C4-2B (cell line): Measurements from ENCODE around the gene INF2.

Experiments used
- H3K27ac ChIP-seq: fragments of 450-650 bp; 2 replicates; pipeline ENCODE4 v1.5.1; 2017
- ZFX ChIP-seq: fragments of 450-650 bp; IDR thresholded peaks from 2 replicates; pipeline ENCODE4 v1.6.1; 2017
- TF ChIP-seq, protein P1 (sequence below): fragments of 450-650 bp; conservative IDR thresholded peaks from 2 replicates; pipeline ENCODE4 v1.5.1; 2017; ENCODE audit warnings: mild to moderate bottlenecking

INF2 gene

DNA sequence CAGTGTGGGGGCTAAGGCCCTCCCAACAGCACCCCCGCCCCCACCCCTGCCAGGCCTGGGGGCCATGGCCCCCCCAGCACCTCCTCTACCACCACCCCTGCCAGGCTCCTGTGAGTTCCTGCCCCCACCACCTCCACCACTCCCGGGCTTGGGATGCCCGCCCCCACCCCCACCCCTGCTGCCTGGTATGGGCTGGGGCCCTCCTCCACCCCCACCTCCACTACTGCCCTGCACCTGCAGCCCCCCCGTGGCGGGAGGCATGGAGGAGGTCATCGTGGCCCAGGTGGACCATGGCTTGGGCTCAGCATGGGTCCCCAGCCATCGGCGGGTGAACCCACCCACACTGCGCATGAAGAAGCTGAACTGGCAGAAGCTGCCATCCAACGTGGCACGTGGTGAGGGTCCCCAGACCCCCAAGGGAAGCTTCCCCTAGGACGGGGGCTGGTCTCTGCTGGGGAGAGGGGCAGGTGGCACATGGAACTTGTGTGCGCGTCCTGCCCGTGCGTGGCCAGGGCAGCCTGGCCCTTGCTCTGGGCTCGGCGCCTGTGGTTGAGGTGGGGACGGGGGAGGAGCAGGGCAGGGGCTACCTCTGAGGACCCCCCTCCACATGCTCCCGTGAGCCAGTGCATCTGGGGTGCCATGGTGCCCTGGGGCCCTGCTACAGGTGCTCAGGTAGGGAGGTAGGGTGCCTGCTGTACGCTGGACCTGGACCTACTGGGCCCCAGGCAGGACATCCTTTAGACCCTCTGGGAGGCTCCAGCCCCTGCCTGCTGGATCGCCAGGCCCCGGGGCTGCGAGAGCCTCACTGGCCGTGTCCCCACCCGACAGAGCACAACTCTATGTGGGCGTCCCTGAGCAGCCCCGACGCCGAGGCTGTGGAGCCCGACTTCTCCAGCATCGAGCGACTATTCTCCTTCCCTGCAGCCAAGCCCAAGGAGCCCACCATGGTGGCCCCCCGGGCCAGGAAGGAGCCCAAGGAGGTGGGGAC is 18.5 kb downstream of the INF2 start:
- TF ChIP-seq ZFX: no peak
- TF ChIP-seq, protein P1, sequence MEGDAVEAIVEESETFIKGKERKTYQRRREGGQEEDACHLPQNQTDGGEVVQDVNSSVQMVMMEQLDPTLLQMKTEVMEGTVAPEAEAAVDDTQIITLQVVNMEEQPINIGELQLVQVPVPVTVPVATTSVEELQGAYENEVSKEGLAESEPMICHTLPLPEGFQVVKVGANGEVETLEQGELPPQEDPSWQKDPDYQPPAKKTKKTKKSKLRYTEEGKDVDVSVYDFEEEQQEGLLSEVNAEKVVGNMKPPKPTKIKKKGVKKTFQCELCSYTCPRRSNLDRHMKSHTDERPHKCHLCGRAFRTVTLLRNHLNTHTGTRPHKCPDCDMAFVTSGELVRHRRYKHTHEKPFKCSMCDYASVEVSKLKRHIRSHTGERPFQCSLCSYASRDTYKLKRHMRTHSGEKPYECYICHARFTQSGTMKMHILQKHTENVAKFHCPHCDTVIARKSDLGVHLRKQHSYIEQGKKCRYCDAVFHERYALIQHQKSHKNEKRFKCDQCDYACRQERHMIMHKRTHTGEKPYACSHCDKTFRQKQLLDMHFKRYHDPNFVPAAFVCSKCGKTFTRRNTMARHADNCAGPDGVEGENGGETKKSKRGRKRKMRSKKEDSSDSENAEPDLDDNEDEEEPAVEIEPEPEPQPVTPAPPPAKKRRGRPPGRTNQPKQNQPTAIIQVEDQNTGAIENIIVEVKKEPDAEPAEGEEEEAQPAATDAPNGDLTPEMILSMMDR: no peak
- no peak overlapping the region for H3K27ac ChIP-seq

DNA sequence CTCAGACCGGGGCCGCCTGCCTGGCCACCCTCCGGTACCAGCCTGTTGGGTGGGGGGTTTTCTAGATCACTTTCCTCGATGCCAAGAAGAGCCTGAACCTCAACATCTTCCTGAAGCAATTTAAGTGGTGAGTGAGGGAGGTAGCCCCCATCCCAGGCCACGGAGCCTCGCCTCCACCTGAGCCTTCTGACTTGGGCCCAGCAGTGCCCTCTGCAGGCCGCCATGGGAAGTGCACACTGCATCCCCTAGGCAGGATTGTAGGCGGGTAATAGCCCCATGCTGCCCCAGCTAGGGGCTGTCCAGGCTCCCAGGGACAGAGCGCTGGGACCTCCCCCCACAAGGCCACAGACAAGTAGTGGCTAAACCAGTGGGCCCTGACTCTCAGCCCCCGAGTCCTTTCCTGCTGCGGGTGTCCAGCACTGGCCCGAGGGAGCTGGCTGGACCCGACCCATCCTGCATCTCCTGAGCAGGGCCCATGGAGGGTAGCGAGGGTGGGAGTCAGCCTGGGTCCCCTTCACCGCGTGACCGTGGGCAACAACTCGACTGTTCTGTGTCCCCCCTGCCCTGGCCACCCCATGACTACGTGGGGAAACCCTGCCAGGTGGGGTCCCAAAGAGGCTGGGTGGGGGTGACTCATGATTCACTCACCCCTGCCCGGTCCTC is 19.3 kb downstream of the INF2 start:
- no peak for TF ChIP-seq ZFX
- TF ChIP-seq, protein P1: peak; percentile 98
- no peak overlapping the region for H3K27ac ChIP-seq

DNA sequence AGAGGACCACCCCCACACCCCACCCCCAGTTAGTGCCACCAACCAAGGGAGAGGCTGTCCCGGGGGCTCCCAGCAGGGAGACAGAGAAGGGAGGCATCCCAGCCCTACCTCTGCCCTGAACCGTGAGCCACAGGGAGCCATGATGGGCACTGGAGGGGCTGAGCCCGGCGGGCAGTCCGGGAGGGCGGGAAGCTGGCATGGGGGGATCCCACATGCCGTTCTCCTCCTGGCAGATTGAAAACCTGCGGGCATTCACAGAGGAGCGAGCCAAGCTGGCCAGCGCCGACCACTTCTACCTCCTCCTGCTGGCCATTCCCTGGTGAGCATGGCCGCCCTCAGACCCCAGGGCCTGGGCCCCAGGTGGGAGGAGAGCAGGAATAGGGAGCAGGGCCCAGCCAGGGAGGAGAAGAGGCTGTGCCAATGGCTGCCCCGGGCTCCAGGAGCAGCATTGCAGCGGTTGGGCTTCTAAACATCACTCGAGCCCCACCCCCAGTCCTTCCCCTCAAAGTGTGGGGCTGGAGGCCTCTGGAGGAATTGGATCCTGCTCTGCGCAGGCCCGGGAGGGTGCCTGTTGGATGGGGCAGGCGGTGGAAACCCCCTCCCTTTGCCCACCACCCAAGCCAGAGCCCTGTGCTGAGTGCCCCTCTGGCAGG is 20.1 kb downstream of the INF2 start:
- TF ChIP-seq, protein P1: no peak
- no peak for TF ChIP-seq ZFX
- no peak overlapping the region for H3K27ac ChIP-seq

DNA sequence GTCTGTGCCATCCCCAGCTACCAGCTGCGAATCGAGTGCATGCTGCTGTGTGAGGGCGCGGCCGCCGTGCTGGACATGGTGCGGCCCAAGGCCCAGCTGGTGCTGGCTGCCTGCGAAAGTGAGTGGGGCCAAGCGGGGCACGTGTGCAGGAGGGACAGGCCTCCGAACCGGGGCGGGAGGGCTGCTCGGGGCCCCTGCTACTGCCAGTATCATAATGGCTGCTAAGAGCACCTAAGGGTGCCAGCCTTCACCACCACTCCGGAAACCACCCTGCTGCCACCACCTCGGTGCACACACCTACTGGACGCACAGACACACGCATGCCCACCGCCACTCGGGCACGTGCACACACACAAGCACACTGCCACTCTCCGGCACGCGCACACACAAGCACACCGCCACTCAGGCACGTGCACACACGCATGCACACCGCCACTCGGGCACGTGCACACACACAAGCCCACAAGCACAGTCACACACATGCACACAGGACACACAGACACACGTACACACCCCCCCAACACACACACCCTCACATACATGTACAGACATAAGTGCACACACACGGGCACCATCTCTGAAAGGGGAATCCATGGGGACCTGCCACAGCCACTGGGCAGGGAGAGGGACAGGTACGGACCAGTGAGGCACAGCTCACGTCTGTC is 20.8 kb downstream of the INF2 start:
- no peak overlapping the region for H3K27ac ChIP-seq
- TF ChIP-seq ZFX: no peak
- TF ChIP-seq, protein P1: no peak

DNA sequence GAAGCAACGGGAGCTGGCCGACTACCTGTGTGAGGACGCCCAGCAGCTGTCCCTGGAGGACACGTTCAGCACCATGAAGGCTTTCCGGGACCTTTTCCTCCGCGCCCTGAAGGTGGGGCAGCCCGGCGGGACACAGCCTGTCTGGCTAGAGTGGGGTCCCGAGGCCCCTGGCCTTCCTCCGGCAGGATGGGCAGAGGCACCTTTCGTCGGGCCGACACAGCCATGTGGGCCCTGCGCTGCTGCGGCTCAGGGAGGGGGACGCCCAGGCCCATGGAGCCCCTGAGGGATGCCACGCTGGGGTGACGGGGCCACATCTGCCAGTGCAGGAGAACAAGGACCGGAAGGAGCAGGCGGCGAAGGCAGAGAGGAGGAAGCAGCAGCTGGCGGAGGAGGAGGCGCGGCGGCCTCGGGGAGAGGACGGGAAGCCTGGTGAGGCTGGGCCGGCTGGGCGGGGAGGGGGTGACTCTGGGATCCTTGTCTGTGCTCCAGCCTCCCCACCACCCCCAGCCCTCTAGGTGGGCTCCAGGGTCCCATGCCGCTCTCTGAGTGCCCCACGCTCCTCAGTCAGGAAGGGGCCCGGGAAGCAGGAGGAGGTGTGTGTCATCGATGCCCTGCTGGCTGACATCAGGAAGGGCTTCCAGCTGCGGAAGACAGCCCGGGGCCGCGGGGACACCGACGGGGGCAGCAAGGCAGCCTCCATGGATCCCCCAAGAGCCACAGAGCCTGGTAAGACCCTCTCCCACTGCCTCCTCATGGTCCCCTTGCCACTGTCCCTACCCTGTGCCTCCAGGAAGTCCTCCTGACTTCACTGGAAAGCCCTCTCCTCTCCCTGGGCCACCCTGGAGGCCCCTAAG is 23.7 kb downstream of the INF2 start:
- TF ChIP-seq, protein P1: no peak
- TF ChIP-seq ZFX: no peak
- H3K27ac ChIP-seq: no peak overlapping the region

DNA sequence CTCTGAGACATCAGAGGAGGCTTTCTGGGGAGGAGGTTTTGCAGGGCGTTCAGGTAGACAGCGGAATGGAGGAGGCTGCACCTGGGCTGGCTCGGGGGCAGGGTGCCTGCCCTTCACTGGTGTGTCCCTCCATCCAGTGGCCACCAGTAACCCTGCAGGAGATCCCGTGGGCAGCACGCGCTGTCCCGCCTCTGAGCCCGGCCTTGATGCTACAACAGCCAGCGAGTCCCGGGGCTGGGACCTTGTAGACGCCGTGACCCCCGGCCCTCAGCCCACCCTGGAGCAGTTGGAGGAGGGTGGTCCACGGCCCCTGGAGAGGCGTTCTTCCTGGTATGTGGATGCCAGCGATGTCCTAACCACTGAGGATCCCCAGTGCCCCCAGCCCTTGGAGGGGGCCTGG is 24.6 kb downstream of the INF2 start:
- H3K27ac ChIP-seq: no peak overlapping the region
- TF ChIP-seq, protein P1: no peak
- no peak for TF ChIP-seq ZFX
